SW 1271 (cell line): ENCODE data around the gene TUBB4B.

Experiments used
- DNase-seq, 2 experiments: peaks; one replicate each; lab custom pipeline; 2025; lab: John Stamatoyannopoulos, UW

The TUBB4B gene

GRCh38 chr9:137225699-137226331 is 15.3 kb upstream of the TUBB4B start:
- no peak for DNase-seq

GRCh38 chr9:137226338-137227053 is 14.6 kb upstream of the TUBB4B start:
- DNase-seq, result peak in 1 of 2 experiments; percentile 27

- peak in 1 of 2 experiments; percentile 72 for DNase-seq
Observed at GRCh38 chr9:137227054-137227852, 13.8 kb upstream of the TUBB4B start, which contains the start of gene RNF224. TSS of gene RNF224 (plus strand) at chr9:137227502. CDS start at chr9:137228336, 834 bp downstream.

- no peak for DNase-seq
Observed at GRCh38 chr9:137227853-137228505, 13.1 kb upstream of the TUBB4B start.

GRCh38 chr9:137228506-137228967 is 12.6 kb upstream of the TUBB4B start:
- no peak for DNase-seq

- DNase-seq, result no peak
Observed at GRCh38 chr9:137228968-137229896, 11.9 kb upstream of the TUBB4B start.

GRCh38 chr9:137229903-137230704 is 11.0 kb upstream of the TUBB4B start:
- DNase-seq, result no peak

GRCh38 chr9:137230705-137231371 is 10.2 kb upstream of the TUBB4B start, which contains the start of gene SLC34A3:
TSS of gene SLC34A3 (plus strand) at chr9:137230901. CDS start at chr9:137231703, 802 bp downstream.
- DNase-seq, result no peak

GRCh38 chr9:137231372-137232039 is 9.6 kb upstream of the TUBB4B start:
- DNase-seq, result no peak

- DNase-seq, result no peak
Observed at GRCh38 chr9:137232101-137232500, 9.0 kb upstream of the TUBB4B start.

- DNase-seq, result no peak
Observed at GRCh38 chr9:137232510-137232909, 8.6 kb upstream of the TUBB4B start.

GRCh38 chr9:137233143-137233980 is 7.7 kb upstream of the TUBB4B start:
- no peak for DNase-seq

GRCh38 chr9:137234055-137234697 is 6.9 kb upstream of the TUBB4B start:
- DNase-seq, result no peak

- no peak for DNase-seq
Observed at GRCh38 chr9:137234758-137235423, 6.2 kb upstream of the TUBB4B start.

- no peak for DNase-seq
Observed at GRCh38 chr9:137235424-137236237, 5.5 kb upstream of the TUBB4B start.
